NOMO-1 treated with dmso at 0.1 percent for 144 hours (cell line): ENCODE data around the gene HMOX2.

Experiments
- DNase-seq: peaks from one replicate; lab custom pipeline; 2025; ENCODE audit not compliant: unreplicated experiment; lab: John Stamatoyannopoulos, UW

The HMOX2 gene

DNA sequence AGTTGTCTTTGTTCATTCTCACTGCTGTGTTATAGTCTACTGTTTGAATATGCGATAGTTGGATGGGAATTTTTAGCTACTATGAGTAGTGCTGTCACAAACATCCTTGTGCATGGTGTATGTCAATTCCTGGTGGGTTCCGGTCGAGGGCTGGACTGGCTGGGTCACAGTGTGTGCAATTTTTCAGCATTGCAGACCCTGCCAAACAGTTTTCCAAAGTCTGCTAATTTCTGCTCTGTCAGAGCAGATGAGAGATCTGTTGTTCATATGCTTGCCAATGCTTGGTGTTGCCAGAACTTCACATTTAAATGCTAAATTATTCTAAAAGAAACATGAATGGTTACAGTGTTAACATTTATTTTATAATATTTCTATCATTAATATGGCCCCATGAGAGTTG is 76.3 kb downstream of the HMOX2 start:
- no peak for DNase-seq

DNA sequence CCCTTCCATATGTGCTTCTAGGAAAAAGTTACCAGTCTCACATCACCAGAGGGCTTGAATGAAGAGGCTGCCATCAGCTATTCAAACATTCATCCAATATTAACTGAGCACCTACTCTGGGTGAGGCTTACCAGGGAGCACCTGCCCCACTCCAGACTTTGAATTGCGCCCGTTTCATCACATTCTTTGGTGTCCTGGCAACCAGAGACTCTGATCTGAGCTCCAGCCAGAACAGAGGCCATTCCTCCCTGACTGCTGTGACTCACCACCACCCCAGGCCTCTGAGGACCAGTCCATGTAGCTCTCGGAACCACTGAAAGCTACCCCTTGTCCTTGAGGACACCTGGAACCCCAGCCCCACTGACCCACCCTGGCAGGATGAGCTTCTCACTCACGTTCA is 79.9 kb downstream of the HMOX2 start, which contains the start of gene C16orf96:
TSS of gene C16orf96 (plus strand) at position 229 of the 400 bp plus-strand sequence. CDS start at position 379, 150 bp downstream.
- no peak for DNase-seq

DNA sequence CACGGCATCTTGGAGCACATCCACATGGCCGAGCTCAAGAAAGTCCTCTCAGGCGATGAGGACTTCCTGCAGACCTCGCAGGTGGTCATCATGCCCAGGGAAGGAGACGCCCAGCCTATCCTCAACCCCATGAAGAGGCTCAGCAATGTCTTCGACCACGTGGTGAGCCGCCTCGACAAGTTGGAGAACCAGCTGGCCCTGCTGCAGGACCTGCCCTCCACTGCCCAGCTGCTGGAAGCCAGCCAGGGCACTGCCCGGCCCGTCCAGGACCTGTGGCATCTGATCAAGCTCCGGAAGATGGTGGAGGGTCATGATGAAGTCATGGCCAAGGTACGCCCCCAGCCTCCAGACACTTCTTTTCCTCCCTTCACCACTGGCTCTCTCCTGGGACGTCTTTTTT is 80.4 kb downstream of the HMOX2 start:
- no peak for DNase-seq

DNA sequence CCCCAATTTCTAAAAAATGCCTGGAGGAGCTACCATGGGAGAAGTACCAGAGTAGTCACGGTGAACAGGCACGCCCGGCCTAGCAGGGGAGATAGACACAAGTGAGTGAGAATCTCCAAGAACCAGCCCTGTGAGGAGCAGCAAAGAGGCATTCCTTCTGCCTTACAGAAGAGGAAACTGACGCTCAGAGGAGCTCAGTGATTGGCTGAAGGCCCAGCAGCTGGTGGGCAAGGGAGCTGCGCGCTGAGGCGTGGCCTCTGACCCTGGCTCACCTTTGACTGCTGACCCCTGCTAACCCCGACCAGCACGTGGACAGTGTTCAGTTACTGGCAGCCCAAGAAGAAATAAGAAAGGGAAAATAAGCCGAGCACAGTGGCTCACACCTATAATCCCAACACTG is 81.8 kb downstream of the HMOX2 start:
- DNase-seq: no peak
